GM18505 (cell line): ENCODE data around the gene GSTA2.
"Not testable (repeated sequence)": the region's sequence is repeated elsewhere in the genome, so short reads cannot be mapped to it uniquely, and the experiment has no call there.

ENCODE experiments used
- ATAC-seq: cut with Tn5 transposase; IDR thresholded peaks from one replicate; pipeline ENCODE4 v1.9.1; 2021; ENCODE audit not compliant: unreplicated experiment
- POLR2A ChIP-seq: IDR thresholded peaks from 4 replicates; pipeline ENCODE4 v1.6.1; 2011; ENCODE audit warnings: borderline replicate concordance; ENCODE audit not compliant: insufficient read depth, insufficient read length; ENCODE audit errors: extremely low read depth

The GSTA2 gene

GRCh38 chr6:52779237-52779636 lies 16.0 kb upstream of the GSTA2 start:
- no peak for ATAC-seq
- no peak for TF ChIP-seq POLR2A

- not testable (repeated sequence) for ATAC-seq
Observed at GRCh38 chr6:52776711-52777351, 13.6 kb upstream of the GSTA2 start.

GRCh38 chr6:52769399-52769798 lies 6.1 kb upstream of the GSTA2 start:
- not testable (repeated sequence) for ATAC-seq

GRCh38 chr6:52767658-52768057 lies 4.4 kb upstream of the GSTA2 start:
- ATAC-seq, result not testable (repeated sequence)

- not testable (repeated sequence) for ATAC-seq
Observed at GRCh38 chr6:52761673-52762491, 1.4 kb downstream of the GSTA2 start.

- TF ChIP-seq POLR2A, result no peak
Observed at GRCh38 chr6:52760105-52760765, 3.0 kb downstream of the GSTA2 start.

GRCh38 chr6:52759085-52759484 lies 4.2 kb downstream of the GSTA2 start:
- TF ChIP-seq POLR2A, result no peak
- no peak for ATAC-seq

More at GRCh38 chr6:52760105-52760765, 3.0 kb downstream of the GSTA2 start:
- ATAC-seq, result no peak

GRCh38 chr6:52757651-52758338 lies 5.5 kb downstream of the GSTA2 start:
- not testable (repeated sequence) for ATAC-seq

GRCh38 chr6:52754443-52754842 lies 8.8 kb downstream of the GSTA2 start:
- no peak for TF ChIP-seq POLR2A
- ATAC-seq, result no peak

GRCh38 chr6:52753137-52753536 lies 10.1 kb downstream of the GSTA2 start:
- ATAC-seq, result not testable (repeated sequence)

GRCh38 chr6:52752310-52752709 lies 11.0 kb downstream of the GSTA2 start:
- ATAC-seq, result no peak

GRCh38 chr6:52749556-52750152 lies 13.6 kb downstream of the GSTA2 start:
- no peak for TF ChIP-seq POLR2A
- ATAC-seq, result no peak

More at GRCh38 chr6:52752310-52752709, 11.0 kb downstream of the GSTA2 start:
- no peak for TF ChIP-seq POLR2A

- ATAC-seq, result not testable (repeated sequence)
Observed at GRCh38 chr6:52747301-52747700, 16.0 kb downstream of the GSTA2 start.

GRCh38 chr6:52746213-52746612 lies 17.1 kb downstream of the GSTA2 start:
- no peak for TF ChIP-seq POLR2A
- no peak for ATAC-seq
